ENCODE data around the gene MACROH2A2.

Gene MACROH2A2

GRCh38 chr10:70142555-70142954 lies 89.9 kb downstream of the MACROH2A2 start:
- H3K27ac ChIP-seq (ENCODE audit: low read length) = no peak overlapping the region
- TF ChIP-seq EZH2phosphoT487 (IDR thresholded peaks at IDR 0.05; ENCODE audit: low read depth) = no peak
- no peak for TF ChIP-seq CTCF (IDR thresholded peaks at IDR 0.05; ENCODE audit: low read depth, low read length)
- no peaks in the 10 kb centered on the region for H4K20me1 ChIP-seq (ENCODE audit: insufficient read depth, low read length)
- peaks cover 13% of the 10 kb centered on the region for H3K79me2 ChIP-seq (ENCODE audit: low read length)
- no peaks in the 10 kb centered on the region for H3K9me3 ChIP-seq (ENCODE audit: insufficient read depth, low read length)
- H3K36me3 ChIP-seq (replicated peaks; ENCODE audit: low read depth, low read length) = no peaks in the 10 kb centered on the region
- H2AFZ ChIP-seq (ENCODE audit: low read depth, low read length) = no peak overlapping the region
- H3K4me2 ChIP-seq (ENCODE audit: low read length) = no peak overlapping the region
- no peak overlapping the region for H3K4me3 ChIP-seq (ENCODE audit: low read length)
- no peak overlapping the region for H3K9ac ChIP-seq (ENCODE audit: low read length)
- peaks cover 9% of the 10 kb centered on the region; the same call in 1 of the 2 replicates for H3K4me1 ChIP-seq (ENCODE audit: low read length)
- no peaks in the 10 kb centered on the region for H3K27me3 ChIP-seq (ENCODE audit: low read depth, low read length)

GRCh38 chr10:70144372-70145110 lies 91.9 kb downstream of the MACROH2A2 start:
- no peaks in the 10 kb centered on the region for H3K27me3 ChIP-seq (ENCODE audit: low read depth, low read length)
- H3K9me3 ChIP-seq (ENCODE audit: insufficient read depth, low read length) = no peaks in the 10 kb centered on the region
- H3K27ac ChIP-seq (ENCODE audit: low read length) = no peak overlapping the region
- peaks cover 9% of the 10 kb centered on the region; the same call in 1 of the 2 replicates for H3K4me1 ChIP-seq (ENCODE audit: low read length)
- peaks cover 13% of the 10 kb centered on the region for H3K79me2 ChIP-seq (ENCODE audit: low read length)
- peak overlapping the region; percentile 94 for H3K4me3 ChIP-seq (ENCODE audit: low read length)
- TF ChIP-seq EZH2phosphoT487 (IDR thresholded peaks at IDR 0.05; ENCODE audit: low read depth) (no peak), CTCF (IDR thresholded peaks at IDR 0.05; ENCODE audit: low read depth, low read length) (no peak)
- H4K20me1 ChIP-seq (ENCODE audit: insufficient read depth, low read length) = no peaks in the 10 kb centered on the region
- H2AFZ ChIP-seq (ENCODE audit: low read depth, low read length) = no peak overlapping the region
- peak overlapping the region; percentile 92 for H3K4me2 ChIP-seq (ENCODE audit: low read length)
- H3K36me3 ChIP-seq (replicated peaks; ENCODE audit: low read depth, low read length) = no peaks in the 10 kb centered on the region
- peak overlapping the region; percentile 90; the same call in 1 of the 2 replicates for H3K9ac ChIP-seq (ENCODE audit: low read length)

- H3K4me3 ChIP-seq (ENCODE audit: low read length) = peak overlapping the region; percentile 94
- peak overlapping the region; percentile 92 for H3K4me2 ChIP-seq (ENCODE audit: low read length)
- peaks cover 13% of the 10 kb centered on the region for H3K79me2 ChIP-seq (ENCODE audit: low read length)
- H3K9ac ChIP-seq (ENCODE audit: low read length) = peak overlapping the region; percentile 90
- no peak overlapping the region for H3K27ac ChIP-seq (ENCODE audit: low read length)
- peaks cover 9% of the 10 kb centered on the region; the same call in 1 of the 2 replicates for H3K4me1 ChIP-seq (ENCODE audit: low read length)
- H4K20me1 ChIP-seq (ENCODE audit: insufficient read depth, low read length) = no peaks in the 10 kb centered on the region
- H2AFZ ChIP-seq (ENCODE audit: low read depth, low read length) = no peak overlapping the region
- H3K9me3 ChIP-seq (ENCODE audit: insufficient read depth, low read length) = no peaks in the 10 kb centered on the region
- no peaks in the 10 kb centered on the region for H3K27me3 ChIP-seq (ENCODE audit: low read depth, low read length)
- no peak for TF ChIP-seq EZH2phosphoT487 (IDR thresholded peaks at IDR 0.05; ENCODE audit: low read depth)
- TF ChIP-seq CTCF (IDR thresholded peaks at IDR 0.05; ENCODE audit: low read depth, low read length) = no peak
- no peaks in the 10 kb centered on the region for H3K36me3 ChIP-seq (replicated peaks; ENCODE audit: low read depth, low read length)
These were observed 92.6 kb downstream of the MACROH2A2 start for GRCh38 chr10:70145166-70145665.

- TF ChIP-seq EZH2phosphoT487 (IDR thresholded peaks at IDR 0.05; ENCODE audit: low read depth) (no peak), CTCF (IDR thresholded peaks at IDR 0.05; ENCODE audit: low read depth, low read length) (peak; percentile 42)
- Histone ChIP-seq H3K4me1 (ENCODE audit: low read length) (peaks cover 9% of the 10 kb centered on the region; the same call in 1 of the 2 replicates), H3K4me2 (ENCODE audit: low read length) (peak overlapping the region; percentile 92), H3K9me3 (ENCODE audit: insufficient read depth, low read length) (no peaks in the 10 kb centered on the region), H2AFZ (ENCODE audit: low read depth, low read length) (peak overlapping the region; percentile 62; the same call in 1 of the 2 replicates), H4K20me1 (ENCODE audit: insufficient read depth, low read length) (no peaks in the 10 kb centered on the region), H3K36me3 (replicated peaks; ENCODE audit: low read depth, low read length) (no peaks in the 10 kb centered on the region), H3K79me2 (ENCODE audit: low read length) (peaks cover 13% of the 10 kb centered on the region), H3K27ac (ENCODE audit: low read length) (peak overlapping the region; percentile 67), H3K27me3 (ENCODE audit: low read depth, low read length) (no peaks in the 10 kb centered on the region), H3K4me3 (ENCODE audit: low read length) (peak overlapping the region; percentile 94), H3K9ac (ENCODE audit: low read length) (peak overlapping the region; percentile 90)
These were observed 93.2 kb downstream of the MACROH2A2 start for GRCh38 chr10:70145666-70146488.

Measured in OCI-LY3 (cell line).